Kidney (tissue), 14 donors: ENCODE data around the gene RNF208. TPM values are rescaled to one million over a fixed set of nuclear protein-coding genes. Genes with fewer than 3 reads are reported as not detected.

ENCODE experiments used
- DNase-seq, 5 donors: peaks; one replicate each; pipeline ENCODE4 v3.0.0-alpha.2; 2013 to 2020
- FAIRE-seq: peaks from 2 replicates; lab custom pipeline; 2012; peaks lifted over from hg19 to GRCh38; lab: Jason Lieb, UNC
- H3K27ac ChIP-seq, 2 donors: one replicate each; pipeline ENCODE4 v1.7.0; 2013; ENCODE audit warnings: low read depth in 2 of 2, low read length in 2 of 2, inconsistent platforms in 1 of 2
- H3K27me3 ChIP-seq: one replicate; pipeline ENCODE4 v1.7.1; 2013; ENCODE audit warnings: low read length, inconsistent platforms; ENCODE audit not compliant: control insufficient read depth, insufficient read depth
- H3K36me3 ChIP-seq, 3 donors: one replicate each; pipeline versions ENCODE4 v1.7.0 to v1.7.1; 2013; ENCODE audit warnings: low read length in 3 of 3, control low read depth in 1 of 3, inconsistent platforms in 1 of 3; ENCODE audit not compliant: insufficient read depth in 3 of 3, control insufficient read depth in 2 of 3
- H3K4me1 ChIP-seq, 3 donors: one replicate each; pipeline versions ENCODE4 v1.7.0 to v1.7.1; 2013; ENCODE audit warnings: low read length in 3 of 3, inconsistent platforms in 1 of 3, low read depth in 1 of 3; ENCODE audit not compliant: control insufficient read depth in 2 of 3, insufficient read depth in 2 of 3
- H3K4me3 ChIP-seq, 3 donors: one replicate each; pipeline versions ENCODE4 v1.7.0 to v1.8.1; 2013; ENCODE audit warnings: low read length in 3 of 3, control low read depth in 1 of 3, inconsistent platforms in 1 of 3
- H3K9ac ChIP-seq, 3 donors: one replicate each; pipeline versions ENCODE4 v1.7.0 to v1.7.1; 2013; ENCODE audit warnings: low read length in 3 of 3, control low read depth in 1 of 3, inconsistent platforms in 1 of 3
- H3K9me3 ChIP-seq, 3 donors: one replicate each; pipeline versions ENCODE4 v1.7.0 to v1.7.1; 2013; ENCODE audit warnings: low read length in 3 of 3, control low read depth in 1 of 3, inconsistent platforms in 1 of 3; ENCODE audit not compliant: control insufficient read depth in 2 of 3, insufficient read depth in 1 of 3
- intact Hi-C: fragments of 100-400 bp; cut with DNase I; formaldehyde crosslinking; loops from one replicate; pipeline ENCODE4 v1.11.1; 2022
- polyA plus RNA-seq: library from polyadenylated mRNA; stranded (reverse); fragments of 350-450 nt; fragmentation: Illumina TruSeq; extraction: RNeasy Lipid Tissue Mini Kit (QIAGEN cat#74804); gene quantifications from one replicate; pipeline ENCODE4 v1.2.3, GENCODE V29; 2014; ENCODE audit warnings: low read depth, low replicate concordance; ENCODE audit not compliant: insufficient read depth
- total RNA-seq: library from RNA; stranded (reverse); fragmentation: NEBNext Ultra II Directional; extraction: Animal tissue kit (Norgen Biotek cat#: 25700); gene quantifications from one replicate; pipeline ENCODE4 v1.2.1, GENCODE V29; 2021
- TF ChIP-seq, protein P1 (sequence below): IDR thresholded peaks from 3 replicates; pipeline ENCODE4 v1.5.1; 2012; ENCODE audit warnings: mild to moderate bottlenecking, moderate library complexity, borderline replicate concordance; ENCODE audit not compliant: insufficient read depth; ENCODE audit errors: extremely low read depth
- donor health status: control.
- donor health status: control.
- donor health status: control.
- donor health status: control.
- donor health status: control.
- donor health status: DM: yes; HTN: yes; CAD: no.
- donor health status: Normal renal cell carcinoma (clear cell type).

The RNF208 gene
- total and polyA plus RNA-seq, 2 donors from 2014 or later = 7.0 to 22.8 TPM

DNA sequence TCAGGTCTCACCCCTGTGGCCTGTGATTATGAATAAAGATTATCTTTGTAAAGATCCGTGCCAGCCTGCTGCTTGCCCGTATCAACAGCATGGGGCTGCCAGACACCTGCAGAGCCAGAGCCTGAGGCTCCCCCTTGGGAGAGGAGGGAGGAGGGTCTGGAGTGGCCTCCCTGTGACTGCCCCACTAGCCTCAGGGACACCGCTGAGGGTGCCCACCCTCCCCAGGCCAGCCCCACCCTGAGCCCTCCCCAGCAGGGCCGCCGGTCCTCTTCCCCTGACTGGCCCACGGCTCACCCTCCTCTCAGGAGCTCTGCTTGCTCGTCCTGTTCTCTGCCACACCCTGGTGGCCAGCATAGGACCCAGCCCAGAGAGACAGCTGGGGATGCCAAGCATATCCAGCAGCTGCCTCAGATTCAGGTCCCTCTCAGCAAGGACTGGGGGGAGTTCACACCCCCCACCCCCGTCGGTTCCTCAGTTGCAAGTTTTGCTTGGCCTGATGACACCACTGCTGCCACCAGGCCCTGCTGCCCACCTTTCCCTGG is 31.7 kb downstream of the RNF208 start:
- peak overlapping the region in 1 of 3 donors; percentile 80 for H3K9ac ChIP-seq
- H3K27ac ChIP-seq = no peak overlapping the region

DNA sequence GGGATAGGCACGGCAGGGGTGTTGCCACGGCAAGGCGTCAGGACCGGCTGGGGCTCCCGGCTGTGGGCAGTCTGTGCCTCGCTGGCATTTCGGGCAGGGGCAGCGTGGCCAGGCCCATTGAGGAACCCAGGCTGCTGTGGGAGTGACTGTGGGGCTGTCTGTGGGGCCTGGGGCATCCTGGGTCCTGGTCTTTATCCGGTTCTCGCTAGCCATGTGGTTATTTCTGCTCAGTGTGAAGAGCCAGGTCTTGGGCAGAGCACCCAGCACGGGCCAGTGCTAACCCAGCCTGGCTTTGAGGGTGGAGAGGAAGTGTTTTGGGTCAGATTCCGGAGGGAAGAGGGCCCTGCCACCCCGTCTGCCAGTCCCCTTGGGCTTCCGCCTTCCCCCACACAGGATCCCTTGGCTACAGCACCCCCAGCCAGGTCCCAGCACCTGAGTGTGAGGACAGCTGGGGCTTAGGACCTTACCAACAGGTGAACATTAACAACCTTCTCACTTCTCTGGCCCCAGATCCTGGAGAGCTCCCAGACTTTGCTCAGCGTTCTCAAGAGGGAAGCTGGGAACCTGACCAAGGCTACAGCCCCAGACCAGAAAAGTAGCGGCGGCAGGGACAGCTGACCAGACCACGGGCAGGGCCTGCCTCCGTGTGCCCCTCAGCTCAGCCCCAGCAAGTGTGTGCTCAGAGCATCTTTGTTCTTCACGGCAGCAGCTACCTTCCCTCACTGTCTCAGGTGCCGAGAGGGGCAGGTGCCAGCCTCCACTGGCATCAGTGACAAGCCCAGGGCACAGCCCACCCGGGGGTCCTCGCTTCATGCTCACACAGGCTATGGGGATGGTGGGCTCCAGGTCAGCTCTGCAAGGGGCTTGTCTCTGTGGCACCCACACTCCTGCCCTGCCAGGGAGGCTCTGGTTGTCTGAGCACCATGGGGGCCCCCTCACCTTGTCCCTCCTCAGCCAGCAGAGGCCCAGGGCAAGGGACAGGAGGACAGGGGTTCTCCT is 32.4 kb downstream of the RNF208 start:
- no peaks in the 10 kb centered on the region for H3K9me3 ChIP-seq
- peak overlapping the region; percentile 58 to 80 (median 70) for H3K9ac ChIP-seq
- peaks cover 0 to 15% (median 4%) of the 10 kb centered on the region in 3 donors for H3K36me3 ChIP-seq
- intact Hi-C loops = no loop called here
- TF ChIP-seq, protein P1, sequence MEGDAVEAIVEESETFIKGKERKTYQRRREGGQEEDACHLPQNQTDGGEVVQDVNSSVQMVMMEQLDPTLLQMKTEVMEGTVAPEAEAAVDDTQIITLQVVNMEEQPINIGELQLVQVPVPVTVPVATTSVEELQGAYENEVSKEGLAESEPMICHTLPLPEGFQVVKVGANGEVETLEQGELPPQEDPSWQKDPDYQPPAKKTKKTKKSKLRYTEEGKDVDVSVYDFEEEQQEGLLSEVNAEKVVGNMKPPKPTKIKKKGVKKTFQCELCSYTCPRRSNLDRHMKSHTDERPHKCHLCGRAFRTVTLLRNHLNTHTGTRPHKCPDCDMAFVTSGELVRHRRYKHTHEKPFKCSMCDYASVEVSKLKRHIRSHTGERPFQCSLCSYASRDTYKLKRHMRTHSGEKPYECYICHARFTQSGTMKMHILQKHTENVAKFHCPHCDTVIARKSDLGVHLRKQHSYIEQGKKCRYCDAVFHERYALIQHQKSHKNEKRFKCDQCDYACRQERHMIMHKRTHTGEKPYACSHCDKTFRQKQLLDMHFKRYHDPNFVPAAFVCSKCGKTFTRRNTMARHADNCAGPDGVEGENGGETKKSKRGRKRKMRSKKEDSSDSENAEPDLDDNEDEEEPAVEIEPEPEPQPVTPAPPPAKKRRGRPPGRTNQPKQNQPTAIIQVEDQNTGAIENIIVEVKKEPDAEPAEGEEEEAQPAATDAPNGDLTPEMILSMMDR = no peak
- H3K4me3 ChIP-seq = peak overlapping the region; percentile 74 to 94 (median 75)
- peaks cover 4 to 48% (median 35%) of the 10 kb centered on the region in 3 donors for H3K4me1 ChIP-seq
- peak overlapping the region; percentile 75 to 85 for H3K27ac ChIP-seq
- no peak for DNase-seq
- no peaks in the 10 kb centered on the region for H3K27me3 ChIP-seq
- no peak for FAIRE-seq

More for the DNA sequence above, 31.7 kb downstream of the RNF208 start:
- FAIRE-seq = no peak
- Histone ChIP-seq H3K9me3 (no peaks in the 10 kb centered on the region), H3K27me3 (no peaks in the 10 kb centered on the region), H3K36me3 (peaks cover 0 to 15% (median 4%) of the 10 kb centered on the region in 3 donors), H3K4me3 (peak overlapping the region in 1 of 3 donors; percentile 94), H3K4me1 (peaks cover 4 to 55% (median 35%) of the 10 kb centered on the region in 3 donors)
- DNase-seq = no peak
- TF ChIP-seq, protein P1 = no peak
- intact Hi-C loops = no loop called here

DNA sequence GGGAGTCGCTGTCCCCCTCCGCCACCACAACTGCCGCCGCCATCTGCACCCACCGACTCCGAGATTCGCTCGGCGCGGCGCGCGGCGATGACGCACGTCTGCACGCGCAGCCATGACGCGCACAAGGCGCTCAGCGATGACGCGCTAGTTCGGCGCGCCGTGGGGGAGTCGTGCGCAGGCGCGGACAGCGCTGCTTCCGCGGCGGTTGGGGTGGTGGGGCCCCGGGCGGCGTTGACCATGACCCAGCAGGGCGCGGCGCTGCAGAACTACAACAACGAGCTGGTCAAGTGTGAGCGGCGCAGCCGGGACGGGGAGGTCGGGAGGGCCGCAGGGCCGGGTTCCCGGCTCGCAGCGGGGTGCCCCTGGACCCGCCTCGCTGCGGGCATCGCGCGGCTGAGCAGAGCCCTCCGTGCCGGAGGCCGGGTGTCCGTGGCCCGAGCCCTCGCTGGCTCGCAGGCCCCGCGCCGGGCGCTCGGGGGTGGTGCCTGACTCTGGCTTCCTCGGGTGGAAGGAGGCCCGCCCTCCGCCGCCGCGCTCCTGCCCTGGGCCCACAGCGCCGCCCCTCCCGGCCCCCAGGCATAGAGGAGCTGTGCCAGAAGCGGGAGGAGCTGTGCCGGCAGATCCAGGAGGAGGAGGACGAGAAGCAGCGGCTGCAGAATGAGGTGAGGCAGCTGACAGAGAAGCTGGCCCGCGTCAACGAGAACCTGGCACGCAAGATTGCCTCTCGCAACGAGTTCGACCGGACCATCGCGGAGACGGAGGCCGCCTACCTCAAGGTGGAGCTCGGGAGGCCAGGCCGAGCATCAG is 33.3 kb downstream of the RNF208 start, which contains the start of the genes ANAPC2 and SSNA1:
Gene ANAPC2, minus strand, starts transcription at position 71 of the 807 bp plus-strand sequence. Its CDS starts 28 bp downstream, at position 43.
Gene SSNA1, plus strand, starts transcription at position 187 of the 807 bp plus-strand sequence. Its CDS starts 51 bp downstream, at position 238.
- FAIRE-seq = no peak
- intact Hi-C loops = no loop called here
- peak within 1 kb of the TSS; percentile 74 to 94 (median 75) for H3K4me3 ChIP-seq

More for the DNA sequence above, 33.3 kb downstream of the RNF208 start, which contains the start of the genes ANAPC2 and SSNA1:
- Histone ChIP-seq H3K36me3 (peaks cover 0 to 15% (median 11%) of the 10 kb centered on the region in 3 donors), H3K9ac (peak within 1 kb of the TSS; percentile 58 to 95 (median 70)), H3K27me3 (no peaks in the 10 kb centered on the region), H3K9me3 (no peaks in the 10 kb centered on the region), H3K27ac (peak within 1 kb of the TSS; percentile 75 to 85), H3K4me1 (peaks cover 4 to 46% (median 30%) of the 10 kb centered on the region in 3 donors)
- TF ChIP-seq, protein P1 = peak; percentile 25
- peak; percentile 93 to 97 (median 96) for DNase-seq
